HCT116 (cell line): ENCODE results near the gene KIR3DL2. TPM values are rescaled to one million over a fixed set of nuclear protein-coding genes. Genes with fewer than 3 reads are reported as not detected.
"Not testable (repeated sequence)": the region's sequence is repeated elsewhere in the genome, so short reads cannot be mapped to it uniquely, and the experiment has no call there.

ENCODE experiments used
- ATAC-seq: fragments of 200-7000 bp; cut with Tn5 transposase; 2 replicates; pipeline ENCODE4 v1.9.1; 2020; ENCODE audit warnings: mild to moderate bottlenecking, moderate library complexity
- BruUV-seq: library from RNA; stranded (reverse); fragments of 400-500 nt; replicated peaks from 2 replicates; lab custom pipeline; 2021; lab: Mats Ljungman, UMichigan
- CTCF ChIA-PET: fragments of 300-600 bp; sonication (Branson Sonifier 250); formaldehyde crosslinking; loops from one replicate; lab custom pipeline; 2021; ENCODE audit warnings: antibody characterized with exemption; lab: Charles Lee
- POLR2A ChIA-PET: fragments of 300-600, 350-600 bp; sonication (Branson Sonifier 250); formaldehyde crosslinking; loops from one replicate; lab custom pipeline; 2021; ENCODE audit warnings: antibody characterized with exemption; lab: Charles Lee
- RAD21 ChIA-PET, 2 experiments: fragments of 300-600 bp; sonication (Branson Sonifier 250); formaldehyde crosslinking; loops; one replicate each; lab custom pipeline; 2023; ENCODE audit warnings: low total read pairs in 2 of 2; ENCODE audit not compliant: uncharacterized antibody in 2 of 2, unreplicated experiment in 2 of 2, low non-redundant PET in 1 of 2; lab: Charles Lee
- DNase-seq: peaks from one replicate; pipeline ENCODE4 v3.0.0-alpha.2; 2010; ENCODE audit warnings: low read depth, low spot score
- H2AFZ ChIP-seq: fragments of 200-600 bp; shearing (Covaris generic), sonication (generic); 2 replicates; pipeline ENCODE4 v1.6.1; 2017; ENCODE audit warnings: low read depth, mixed run types, mixed read lengths, antibody characterized with exemption, low read length; ENCODE audit not compliant: poor library complexity, severe bottlenecking
- H3K27ac ChIP-seq: 2 replicates; pipeline ENCODE4 v1.5.1; 2012; ENCODE audit warnings: low read depth, low read length
- H3K27me3 ChIP-seq: fragments of 200-600 bp; sonication (generic); 2 replicates; pipeline ENCODE4 v1.6.1; 2016; ENCODE audit warnings: mixed run types, low read length, mixed read lengths; ENCODE audit not compliant: insufficient read depth
- H3K36me3 ChIP-seq, 2 experiments: fragments of 200-500 bp in 1 of 2; fragments of 200-600 bp in 1 of 2; sonication (Bioruptor generic) in 1 of 2; sonication (generic) in 1 of 2; 2 replicates each; pipeline versions ENCODE4 v1.5.1 to v1.6.1; 2014 to 2016; ENCODE audit warnings: low read length in 2 of 2, inconsistent platforms in 1 of 2, mixed read lengths in 1 of 2, mixed run types in 1 of 2; ENCODE audit not compliant: insufficient read depth in 2 of 2, control insufficient read depth in 1 of 2
- H3K4me1 ChIP-seq, 2 experiments: fragments of 200-600 bp in 1 of 2; sonication (generic) in 1 of 2; 2 replicates each; pipeline versions ENCODE4 v1.5.1 to v1.6.1; 2012 to 2017; ENCODE audit warnings: low read length in 2 of 2, inconsistent platforms in 1 of 2, mild to moderate bottlenecking in 1 of 2, mixed read lengths in 1 of 2, mixed run types in 1 of 2, moderate library complexity in 1 of 2; ENCODE audit not compliant: insufficient read depth in 2 of 2, control insufficient read depth in 1 of 2
- H3K4me2 ChIP-seq: fragments of 200-600 bp; sonication (generic); 2 replicates; pipeline ENCODE4 v1.6.1; 2017; ENCODE audit warnings: mixed run types, low read length, mixed read lengths
- H3K4me3 ChIP-seq, 2 experiments: fragments of 200-600 bp in 1 of 2; sonication (generic) in 1 of 2; replicated peaks in 1 of 2; 2 replicates each; pipeline ENCODE4 v1.5.1; 2011 to 2016; ENCODE audit warnings: low read length in 2 of 2, control low read depth in 1 of 2, low read depth in 1 of 2, mild to moderate bottlenecking in 1 of 2, mixed read lengths in 1 of 2, mixed run types in 1 of 2
- H3K79me2 ChIP-seq: fragments of 200-600 bp; sonication (generic); 2 replicates; pipeline ENCODE4 v1.6.1; 2017; ENCODE audit warnings: mild to moderate bottlenecking, mixed run types, low read length, moderate library complexity, mixed read lengths; ENCODE audit not compliant: insufficient read depth
- H3K9ac ChIP-seq: fragments of 200-600 bp; sonication (generic); 2 replicates; pipeline ENCODE4 v1.6.1; 2016; ENCODE audit warnings: low read length, mixed read lengths
- H3K9me2 ChIP-seq: fragments of 200-600 bp; sonication (generic), shearing (Covaris generic); 2 replicates; pipeline ENCODE4 v1.6.1; 2017; ENCODE audit warnings: mixed run types, mild to moderate bottlenecking, moderate library complexity; ENCODE audit not compliant: insufficient read depth
- H3K9me3 ChIP-seq, 2 experiments: fragments of 200-500 bp in 1 of 2; fragments of 200-600 bp in 1 of 2; sonication (Bioruptor generic) in 1 of 2; sonication (generic) in 1 of 2; 2 replicates each; pipeline ENCODE4 v1.6.1; 2014 to 2017; ENCODE audit warnings: low read length in 2 of 2, mixed read lengths in 2 of 2, inconsistent platforms in 1 of 2, low read depth in 1 of 2, mild to moderate bottlenecking in 1 of 2, mixed run types in 1 of 2, moderate library complexity in 1 of 2; ENCODE audit not compliant: control insufficient read depth in 1 of 2, insufficient read depth in 1 of 2
- H4K20me1 ChIP-seq: fragments of 200-600 bp; sonication (generic), shearing (Covaris generic); 2 replicates; pipeline ENCODE4 v1.6.1; 2017; ENCODE audit warnings: mixed run types, mild to moderate bottlenecking, moderate library complexity; ENCODE audit not compliant: insufficient read depth
- CBX3 ChIP-seq: IDR thresholded peaks from 2 replicates; pipeline ENCODE4 v1.6.1; 2012; ENCODE audit warnings: low read depth
- CEBPB ChIP-seq: IDR thresholded peaks from 2 replicates; pipeline ENCODE4 v1.6.1; 2012; ENCODE audit warnings: low read depth
- EZH2phosphoT487 ChIP-seq: fragments of 200-600 bp; IDR thresholded peaks from 2 replicates; pipeline ENCODE4 v1.6.1; 2018; ENCODE audit warnings: antibody characterized with exemption, borderline replicate concordance
- MAX ChIP-seq: IDR thresholded peaks from 2 replicates; pipeline ENCODE4 v1.6.1; 2012
- POLR2AphosphoS5 ChIP-seq: IDR thresholded peaks from 2 replicates; pipeline ENCODE4 v1.6.1; 2011; ENCODE audit warnings: mild to moderate bottlenecking, low read depth, low read length, moderate library complexity
- RAD21 ChIP-seq: IDR thresholded peaks from 2 replicates; pipeline ENCODE4 v1.6.1; 2012; ENCODE audit warnings: low read depth, mild to moderate bottlenecking
- SIN3A ChIP-seq: IDR thresholded peaks from 2 replicates; pipeline ENCODE4 v1.6.1; 2012; ENCODE audit warnings: low read depth
- SP1 ChIP-seq: IDR thresholded peaks from 2 replicates; pipeline ENCODE4 v1.6.1; 2012; ENCODE audit warnings: low read depth
- SRF ChIP-seq: IDR thresholded peaks from 2 replicates; pipeline ENCODE4 v1.6.1; 2012; ENCODE audit warnings: low read depth
- TCF7L2 ChIP-seq: IDR thresholded peaks from 2 replicates; pipeline ENCODE4 v1.7.0; 2011; ENCODE audit warnings: borderline replicate concordance, inconsistent platforms; ENCODE audit not compliant: insufficient read depth, insufficient read length; ENCODE audit errors: extremely low read depth
- ZBTB33 ChIP-seq: IDR thresholded peaks from 2 replicates; pipeline ENCODE4 v1.6.1; 2011; ENCODE audit warnings: mild to moderate bottlenecking, low read length, moderate library complexity; ENCODE audit not compliant: insufficient replicate concordance; ENCODE audit errors: extremely low read depth
- ZNF274 ChIP-seq: fragments of 200-500 bp; sonication (Bioruptor generic); IDR thresholded peaks from 2 replicates; pipeline ENCODE4 v1.6.1; 2014; ENCODE audit warnings: mild to moderate bottlenecking, low read depth, low read length, inconsistent platforms
- intact Hi-C: fragments of 100-400 bp; cut with micrococcal nuclease; formaldehyde crosslinking; loops from 2 replicates; pipeline ENCODE4 v1.10.0; 2022
- total RNA-seq: library from RNA; stranded (reverse); gene quantifications from one replicate; pipeline ENCODE4 v1.2.1, GENCODE V29; 2021; ENCODE audit not compliant: unreplicated experiment

KIR3DL2 gene
- total RNA-seq, 1 experiment from 2014 or later, result not detected

GRCh38 chr19:54837522-54837921, 12.7 kb upstream of the KIR3DL2 start:
- H3K4me3 ChIP-seq, RAD21 ChIA-PET, H3K79me2 ChIP-seq, H3K4me2 ChIP-seq, intact Hi-C loops, H3K9me3 ChIP-seq, DNase-seq, H3K9ac ChIP-seq, POLR2A ChIA-PET, H3K4me1 ChIP-seq, H3K9me2 ChIP-seq, H4K20me1 ChIP-seq, H3K27me3 ChIP-seq, H3K27ac ChIP-seq, H2AFZ ChIP-seq, CTCF ChIA-PET, BruUV-seq, H3K36me3 ChIP-seq, ATAC-seq: not testable (repeated sequence)

- not testable (repeated sequence) for BruUV-seq, DNase-seq
Observed at GRCh38 chr19:54843171-54843570, 7.1 kb upstream of the KIR3DL2 start.

GRCh38 chr19:54850930-54851329, 687 bp downstream of the KIR3DL2 start:
- no peak overlapping the region for H3K4me2 ChIP-seq
- ATAC-seq, result no peak
- POLR2A ChIA-PET, result no interaction called here
- H3K36me3 ChIP-seq, result no peaks in the 10 kb centered on the region
- no peaks in the 10 kb centered on the region for H4K20me1 ChIP-seq
- no peaks in the 10 kb centered on the region for H3K79me2 ChIP-seq
- intact Hi-C loops, result loop anchor here (10.0 kb wide), 1 partner anchor 76 kb away; no protein-coding TSS in a partner anchor
- no TSS peak for BruUV-seq
- no peaks in the 10 kb centered on the region for H3K9me3 ChIP-seq
- no peaks in the 10 kb centered on the region for H3K9me2 ChIP-seq
- DNase-seq, result no peak
- H3K27ac ChIP-seq, result no peak overlapping the region
- H3K9ac ChIP-seq, result no peak overlapping the region
- TF ChIP-seq CEBPB (no peak), SRF (no peak), SP1 (no peak), CBX3 (no peak), SIN3A (no peak), ZNF274 (no peak), RAD21 (no peak), POLR2AphosphoS5 (no peak), MAX (no peak), ZBTB33 (no peak), TCF7L2 (no peak), EZH2phosphoT487 (no peak)
- RAD21 ChIA-PET, result no interaction called here
- no peak overlapping the region for H3K4me3 ChIP-seq
- H3K4me1 ChIP-seq, result no peaks in the 10 kb centered on the region
- no peak overlapping the region for H2AFZ ChIP-seq
- CTCF ChIA-PET, result no interaction called here
- H3K27me3 ChIP-seq, result peaks cover 3% of the 10 kb centered on the region

More at GRCh38 chr19:54843171-54843570, 7.1 kb upstream of the KIR3DL2 start:
- H3K9me2 ChIP-seq, H3K27me3 ChIP-seq, H3K79me2 ChIP-seq, H4K20me1 ChIP-seq, H3K4me2 ChIP-seq, H3K9ac ChIP-seq, CTCF ChIA-PET, intact Hi-C loops, POLR2A ChIA-PET, H2AFZ ChIP-seq, H3K4me1 ChIP-seq, H3K36me3 ChIP-seq, ATAC-seq, H3K9me3 ChIP-seq, RAD21 ChIA-PET, H3K4me3 ChIP-seq, H3K27ac ChIP-seq: not testable (repeated sequence)
